ENCODE results near the gene PRKCD.

The PRKCD gene

DNA sequence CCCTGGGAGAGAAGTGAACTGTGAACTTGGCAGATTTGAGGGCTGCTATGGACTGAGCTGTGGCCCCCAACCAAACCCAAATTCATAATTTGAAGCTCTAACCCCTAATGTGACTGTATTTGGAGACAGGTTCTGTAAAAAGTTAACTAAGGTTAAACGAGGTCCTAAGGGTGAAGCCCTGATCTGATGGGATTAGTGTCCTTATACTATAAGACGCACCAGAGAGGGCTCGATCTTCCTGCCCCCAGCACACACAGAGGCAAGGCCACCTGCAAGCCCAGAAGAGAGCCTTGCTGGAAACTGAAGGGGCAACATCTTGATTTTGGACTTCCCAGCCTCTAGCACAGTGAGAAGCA, 60.8 kb downstream of the PRKCD start:
- DNase-seq: no peak

DNA sequence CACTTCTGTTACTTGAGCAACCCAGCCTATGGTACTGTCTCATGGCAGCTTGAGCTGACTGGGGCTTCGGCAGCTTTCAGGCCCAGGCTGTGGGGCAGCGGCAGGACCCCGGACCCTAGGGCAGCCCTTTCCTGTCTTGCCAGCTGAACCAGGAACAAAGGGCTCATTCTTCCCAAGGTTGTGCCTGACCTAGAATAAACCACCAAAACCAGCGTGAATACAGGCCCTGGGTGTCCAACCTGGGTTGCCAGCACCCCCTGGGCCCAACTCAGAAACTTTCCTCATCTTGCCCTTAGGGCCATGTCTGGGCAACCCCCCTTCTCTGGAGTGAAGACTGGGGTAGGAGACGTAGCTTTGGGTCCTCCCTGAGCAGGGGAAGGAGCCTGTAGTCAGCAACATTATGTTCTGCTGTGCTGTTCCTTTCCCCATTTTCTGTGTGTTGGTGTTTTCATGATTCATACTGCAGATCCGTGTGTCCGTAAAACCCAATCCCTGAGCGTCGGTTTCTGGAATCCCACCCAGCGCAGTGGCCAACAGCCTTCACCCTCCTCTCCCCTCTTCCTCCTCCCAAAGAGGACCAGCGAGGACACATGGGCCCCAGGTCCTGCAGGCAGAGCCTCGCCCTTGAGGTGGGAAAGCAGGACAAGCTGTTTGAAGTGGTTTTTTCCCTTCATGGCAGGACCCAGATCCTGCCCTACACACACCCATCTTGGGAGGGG, 61.3 kb downstream of the PRKCD start:
- no peak for DNase-seq

- no peak for DNase-seq
These were observed 62.0 kb downstream of the PRKCD start for GRCh38 chr3:53223025-53223424.

GRCh38 chr3:53223541-53223966, 62.5 kb downstream of the PRKCD start:
- no peak for DNase-seq

DNA sequence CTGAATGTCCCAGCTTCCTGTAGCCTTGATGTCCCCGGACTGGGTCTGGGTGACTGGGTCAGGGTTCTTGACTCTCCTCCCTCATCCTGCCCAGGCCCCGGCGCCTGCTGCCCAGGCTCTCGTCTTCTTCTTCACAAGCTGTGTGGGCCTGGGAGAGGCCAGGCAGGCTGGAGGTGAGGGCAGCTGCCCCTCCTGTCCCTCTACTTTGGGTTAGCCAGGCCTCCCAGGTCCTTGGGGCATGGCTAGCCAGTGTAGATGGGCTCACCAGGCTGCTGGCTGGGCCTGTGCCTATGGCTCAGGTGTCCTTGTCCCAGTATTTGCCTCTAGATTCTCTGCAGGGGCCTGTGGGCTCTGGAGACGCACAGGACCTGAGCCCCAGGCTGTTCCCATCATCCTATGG, 63.0 kb downstream of the PRKCD start:
- no peak for DNase-seq

GRCh38 chr3:53224536-53224935, 63.5 kb downstream of the PRKCD start:
- DNase-seq: no peak

GRCh38 chr3:53225181-53225580, 64.2 kb downstream of the PRKCD start:
- DNase-seq: no peak

GRCh38 chr3:53225651-53226050, 64.6 kb downstream of the PRKCD start:
- no peak for DNase-seq

DNA sequence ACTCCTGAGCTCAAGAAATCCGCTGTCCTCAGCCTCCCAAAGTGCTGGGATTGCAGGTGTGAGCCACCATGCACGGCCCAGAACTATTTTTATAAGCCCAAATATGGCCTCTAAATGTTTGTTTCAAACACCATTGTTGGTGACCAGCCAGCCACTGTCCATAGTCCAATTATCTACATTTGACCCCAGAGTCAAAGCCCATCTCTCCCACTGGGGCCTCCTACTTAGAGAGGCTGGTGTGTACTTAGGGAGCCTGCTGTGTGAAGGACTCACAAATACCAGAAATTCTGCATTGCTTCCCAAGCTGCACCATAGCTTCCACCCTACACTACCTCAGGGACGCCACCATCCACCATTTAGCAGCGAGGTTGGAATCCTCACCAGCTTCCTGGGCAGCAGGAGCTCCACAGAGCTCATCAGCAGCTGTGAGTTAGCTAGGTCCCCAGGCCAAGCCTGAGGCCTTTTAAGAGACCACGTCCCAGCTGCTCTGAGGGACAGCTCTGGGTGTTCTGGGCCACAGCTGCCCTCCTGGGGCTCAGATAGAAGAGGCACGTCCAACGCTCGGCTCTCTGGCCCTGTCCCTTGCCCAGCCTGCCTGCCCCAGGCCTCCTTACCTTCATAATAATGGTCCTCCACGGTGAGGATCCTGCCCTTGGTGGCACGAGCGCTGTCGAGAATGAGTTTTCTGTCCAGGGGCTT, 65.3 kb downstream of the PRKCD start:
- no peak for DNase-seq

DNA sequence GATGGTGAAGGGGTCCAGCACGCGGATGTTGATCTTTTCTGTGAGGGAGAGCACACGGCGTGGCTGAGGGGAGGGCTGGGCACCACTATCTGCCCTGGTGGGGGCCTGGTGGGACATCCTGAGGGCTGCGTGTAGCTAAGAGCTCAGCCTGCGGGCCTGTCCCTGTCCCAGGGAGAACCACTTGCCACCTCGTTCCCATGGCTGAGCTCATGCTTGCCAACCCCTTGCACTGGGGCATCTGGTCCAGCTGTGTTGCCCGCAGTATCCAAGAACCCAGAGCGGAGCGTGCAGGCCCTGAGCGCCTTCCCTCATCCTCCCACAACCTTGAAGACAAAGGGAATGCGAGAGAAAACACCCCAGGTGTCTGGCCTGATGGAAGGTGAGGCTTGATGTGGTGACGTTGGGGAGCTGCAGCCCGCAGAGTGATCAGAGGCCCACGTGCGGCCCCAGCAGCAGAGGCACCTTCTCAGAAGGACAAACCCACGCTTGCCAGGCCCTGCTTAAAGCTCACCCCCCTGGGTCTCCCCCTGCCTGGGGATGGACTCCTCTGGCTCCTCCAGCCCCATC, 65.9 kb downstream of the PRKCD start:
- DNase-seq: no peak

DNA sequence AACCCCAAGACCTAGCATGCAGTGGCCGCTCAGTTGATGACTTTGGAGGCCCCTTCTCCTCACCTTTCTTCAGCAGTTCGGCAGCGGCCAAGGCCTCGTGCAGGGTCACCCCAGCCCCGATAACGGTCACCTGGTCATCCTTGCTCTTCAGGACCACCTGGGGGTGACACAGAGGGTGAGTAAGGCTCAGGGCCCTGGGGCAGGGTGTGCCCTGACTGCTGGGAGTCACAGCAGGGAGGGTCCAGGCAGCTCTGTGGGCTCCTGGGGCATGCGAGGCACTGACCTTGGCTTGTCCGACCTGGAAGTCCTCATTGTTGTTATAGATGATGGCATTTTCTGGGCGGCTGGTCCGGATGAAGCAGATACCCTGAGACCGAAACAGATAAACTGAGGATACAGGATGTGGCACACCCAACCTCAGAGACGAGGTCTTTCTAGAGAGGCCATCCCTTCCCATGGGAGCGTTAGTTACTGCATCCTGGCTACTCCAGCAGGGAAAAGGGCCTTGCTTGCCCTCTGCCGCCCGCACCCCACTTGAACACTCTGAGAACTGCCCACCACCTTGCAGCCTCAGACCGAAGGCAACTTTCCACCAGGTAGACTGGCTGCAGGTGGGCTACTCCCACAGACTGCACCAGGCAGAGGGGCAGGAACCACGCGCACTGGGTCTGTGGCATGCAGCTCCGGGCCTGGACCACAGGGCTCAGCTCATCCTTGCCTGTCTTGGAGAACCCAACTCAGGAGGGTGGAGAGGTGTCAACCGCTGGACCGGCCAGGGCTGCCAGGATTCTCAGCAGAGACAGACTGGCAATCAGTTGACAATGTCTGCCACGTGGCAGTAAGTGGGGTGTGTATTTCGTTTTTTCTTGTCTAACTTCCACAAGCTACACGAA, 67.2 kb downstream of the PRKCD start:
- DNase-seq: no peak

DNA sequence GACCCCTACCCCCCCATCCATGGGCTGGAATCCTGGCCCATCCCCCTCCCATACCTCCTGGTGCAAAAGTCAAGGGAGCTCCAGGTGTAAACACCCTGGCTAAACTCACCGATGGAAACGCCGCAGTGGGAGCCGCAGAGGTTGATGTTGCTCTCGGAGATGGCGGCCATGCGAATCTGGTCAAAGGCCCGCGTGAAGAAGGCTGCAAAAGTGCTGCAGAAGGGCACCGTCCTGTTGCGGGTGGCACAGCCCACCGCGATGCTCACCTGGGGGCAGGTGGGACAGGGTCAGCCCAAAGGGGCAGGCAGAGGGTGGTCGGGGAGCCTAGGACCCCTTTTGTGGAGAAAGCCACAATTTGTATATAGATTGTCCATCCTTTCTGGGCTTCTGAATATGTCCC, 68.2 kb downstream of the PRKCD start:
- DNase-seq: no peak

DNA sequence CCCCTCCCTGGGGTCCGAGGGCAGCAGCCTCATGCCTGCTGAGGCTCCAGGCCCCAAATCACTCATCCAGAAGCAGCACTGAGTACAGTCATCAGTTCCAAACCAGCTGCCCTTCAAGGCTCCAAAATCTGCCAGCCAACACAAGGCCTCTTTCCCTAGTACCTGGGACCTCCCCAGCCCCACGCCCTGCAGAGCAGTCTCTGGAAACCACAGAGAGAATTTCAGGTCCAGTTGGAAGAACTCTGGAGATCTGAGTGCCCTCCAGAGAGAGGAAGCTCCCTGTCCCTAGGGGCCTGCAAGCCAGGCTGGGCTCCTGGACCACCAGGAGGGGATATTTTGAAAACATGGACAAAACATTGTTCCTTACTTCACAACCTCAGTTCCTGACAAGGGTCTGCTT, 68.6 kb downstream of the PRKCD start:
- DNase-seq: no peak

DNA sequence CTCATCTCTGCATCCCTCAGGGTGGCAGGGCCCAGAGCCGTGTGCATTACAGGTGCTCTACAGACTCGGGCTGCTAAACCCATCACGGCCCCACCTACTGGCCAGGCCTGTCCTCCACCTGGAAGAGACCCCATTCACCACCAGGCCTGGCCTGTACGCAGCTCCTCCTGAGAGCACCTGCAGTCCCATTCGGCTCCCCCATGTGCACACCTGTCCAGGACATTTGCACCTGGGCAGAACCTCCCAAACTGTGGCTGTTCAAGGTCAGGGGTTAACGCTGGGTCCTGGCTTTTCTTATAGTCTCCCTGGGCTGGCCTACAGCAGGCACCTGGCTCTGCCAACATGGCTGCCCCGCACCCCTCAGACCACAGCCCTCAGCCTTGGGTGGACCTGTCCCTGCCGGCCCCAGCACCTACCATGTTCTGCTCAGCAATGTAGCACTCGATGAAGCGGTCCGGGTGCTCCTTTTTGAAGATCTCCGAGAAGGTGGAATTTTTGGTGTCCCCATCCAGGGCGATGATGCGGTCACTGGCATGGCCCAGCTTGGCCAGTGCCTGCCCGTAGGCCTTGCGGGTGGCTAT, 69.1 kb downstream of the PRKCD start:
- DNase-seq: no peak

DNA sequence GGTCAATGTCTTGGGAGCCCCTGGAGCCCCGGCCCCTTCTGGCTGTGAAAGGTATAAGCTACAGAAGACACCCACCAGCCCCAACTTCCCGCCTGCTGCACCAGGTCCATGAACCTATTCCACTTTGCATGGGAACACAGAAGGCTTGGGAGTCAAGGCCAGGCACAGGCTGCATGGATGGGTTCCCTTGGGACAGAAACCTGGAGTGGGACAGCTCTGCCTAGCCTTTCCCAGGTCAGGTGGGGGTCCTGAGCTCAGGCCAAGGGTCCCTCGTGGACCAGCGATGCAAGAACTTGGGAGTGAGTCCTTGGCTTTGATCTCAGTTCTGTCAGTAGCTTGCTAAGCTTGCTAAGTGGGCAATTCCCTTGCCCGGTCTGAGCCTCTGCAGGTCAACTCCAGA, 69.8 kb downstream of the PRKCD start:
- no peak for DNase-seq

- no peak for DNase-seq
These were observed 70.8 kb downstream of the PRKCD start for GRCh38 chr3:53231532-53232511.

GRCh38 chr3:53232641-53233377, 71.8 kb downstream of the PRKCD start:
- DNase-seq: no peak

DNA sequence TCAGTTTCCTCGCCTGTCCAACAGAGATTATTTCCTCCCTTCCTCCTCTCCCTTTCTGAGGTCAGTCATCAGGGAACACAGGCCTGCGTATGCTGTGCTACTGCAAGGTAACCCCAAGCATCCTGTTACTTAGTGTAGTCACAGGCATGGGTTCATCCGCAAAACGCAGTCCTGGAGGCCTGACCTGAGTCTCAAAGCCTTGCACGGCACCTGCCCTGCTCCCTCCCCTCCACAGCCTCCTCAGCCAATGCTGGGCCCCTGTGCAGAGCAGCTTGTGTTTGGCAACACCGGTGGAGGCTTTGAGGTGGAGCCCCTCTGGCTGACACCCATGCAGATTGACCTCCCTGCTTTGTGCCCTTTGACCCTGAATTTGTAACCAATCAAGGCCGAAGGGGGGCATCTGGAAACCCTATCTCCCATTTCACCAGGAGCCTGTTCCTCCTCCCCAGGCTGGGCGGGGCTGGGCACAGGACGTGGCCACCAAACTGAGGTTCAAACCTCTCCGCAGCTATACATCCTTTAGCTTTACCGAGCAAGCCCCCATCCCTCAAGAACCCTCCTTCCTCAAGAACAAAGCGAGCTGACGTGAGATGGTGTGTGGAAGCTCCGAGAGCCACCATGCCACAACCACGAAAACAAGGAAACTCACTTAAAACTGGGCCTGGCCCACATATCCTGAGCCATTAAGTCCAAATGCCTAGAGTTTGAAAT, 73.3 kb downstream of the PRKCD start:
- no peak for DNase-seq

DNA sequence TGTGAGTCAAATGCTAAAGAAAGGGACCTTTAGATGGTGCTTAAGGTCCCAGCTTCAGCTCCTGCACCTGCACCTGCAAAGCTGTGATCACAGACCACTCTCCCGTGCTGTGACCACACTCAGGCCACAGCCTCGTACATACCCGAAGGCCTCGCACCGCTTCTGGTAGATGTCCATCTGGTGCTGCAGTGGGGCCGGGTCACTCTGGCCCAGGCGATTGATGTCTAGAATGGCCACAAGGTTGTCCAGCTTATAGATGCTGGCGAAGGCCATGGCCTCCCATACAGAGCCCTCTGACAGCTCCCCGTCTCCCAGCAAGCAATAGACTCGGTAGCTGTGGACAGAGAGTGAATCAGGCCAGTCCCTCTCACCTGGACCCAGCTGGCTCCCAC, 73.8 kb downstream of the PRKCD start:
- no peak for DNase-seq

DNA sequence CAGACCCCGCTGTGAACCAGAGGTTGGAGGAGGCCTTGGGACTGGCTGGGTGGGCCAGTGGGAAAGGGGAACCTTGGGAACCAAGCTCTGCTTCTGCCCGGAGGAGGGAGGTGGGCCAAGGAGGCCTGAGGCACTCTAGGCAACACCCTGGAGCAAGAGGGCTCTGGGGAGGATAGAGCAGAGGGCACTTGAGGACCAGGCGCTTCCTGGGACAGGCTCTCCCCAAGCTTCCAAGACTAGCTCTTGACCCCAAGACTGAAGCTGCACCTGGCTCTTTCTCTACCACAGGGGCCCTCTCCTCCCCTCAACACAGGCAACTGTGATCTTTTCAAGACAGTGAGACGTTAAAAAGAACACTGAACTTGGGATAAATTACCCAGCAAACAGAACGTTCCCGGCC, 74.5 kb downstream of the PRKCD start:
- no peak for DNase-seq

All from activated T-cell treated with anti-CD3 and anti-CD28 coated beads for 4 hours (primary cell).